GM12878 (cell line): ENCODE data around the gene LRGUK. TPM values are rescaled to one million over a fixed set of nuclear protein-coding genes. Genes with fewer than 3 reads are reported as not detected.

ENCODE experiments used
- ATAC-seq: fragments of 200-7000 bp; cut with Tn5 transposase; 3 replicates; pipeline ENCODE4 v1.9.1; 2020; ENCODE audit warnings: mild to moderate bottlenecking, moderate library complexity
- BruUV-seq: library from RNA; stranded (reverse); fragments of 400-500 nt; replicated peaks from 2 replicates; lab custom pipeline; 2021; lab: Mats Ljungman, UMichigan
- CTCF ChIA-PET: fragments of 300-600 bp; sonication (Branson Sonifier 250); formaldehyde crosslinking; extraction: SDS; loops from one replicate; lab custom pipeline; 2021; ENCODE audit warnings: inconsistent platforms; lab: Yijun Ruan, JAX
- POLR2A ChIA-PET: fragments of 350-600 bp; formaldehyde crosslinking; extraction: SDS; loops from one replicate; lab custom pipeline; 2021; ENCODE audit warnings: inconsistent platforms; lab: Charles Lee
- RAD21 ChIA-PET: fragments of 300-600 bp; sonication (Branson Sonifier 250); formaldehyde crosslinking; loops from one replicate; lab custom pipeline; 2023; ENCODE audit warnings: antibody characterized with exemption; ENCODE audit not compliant: unreplicated experiment; lab: Charles Lee
- SMC1A ChIA-PET: fragments of 300-600 bp; sonication (Branson Sonifier 250); formaldehyde crosslinking; loops from one replicate; lab custom pipeline; 2023; ENCODE audit not compliant: unreplicated experiment, uncharacterized antibody; lab: Charles Lee
- DNase-seq: peaks from one replicate; pipeline ENCODE4 v3.0.0-alpha.2; 2011; ENCODE audit warnings: low read depth, low spot score
- FAIRE-seq: peaks from 3 replicates; lab custom pipeline; 2011; peaks lifted over from hg19 to GRCh38; lab: Jason Lieb, UNC
- H2AFZ ChIP-seq: 2 replicates; pipeline ENCODE4 v1.6.0; 2011; ENCODE audit warnings: low read depth, low read length, control low read depth; ENCODE audit not compliant: control insufficient read depth
- H3K27ac ChIP-seq: 2 replicates; pipeline ENCODE4 v1.5.1; 2011; ENCODE audit warnings: control low read depth; ENCODE audit not compliant: control insufficient read depth, insufficient read depth
- H3K27me3 ChIP-seq, 2 experiments: replicated peaks in 1 of 2; 2 replicates each; pipeline versions ENCODE4 v1.6.0 to v1.6.1; 2011; ENCODE audit warnings: low read length in 1 of 2; ENCODE audit not compliant: control insufficient read depth in 2 of 2, insufficient read depth in 2 of 2
- H3K36me3 ChIP-seq, 2 experiments: 2 replicates each; pipeline ENCODE4 v1.5.1; 2011; ENCODE audit warnings: low read length in 1 of 2; ENCODE audit not compliant: control insufficient read depth in 2 of 2, insufficient read depth in 2 of 2
- H3K4me1 ChIP-seq: 2 replicates; pipeline ENCODE4 v1.6.1; 2011; ENCODE audit warnings: mild to moderate bottlenecking, low read length, moderate library complexity, mixed read lengths; ENCODE audit not compliant: control insufficient read depth, insufficient read depth
- H3K4me2 ChIP-seq: 2 replicates; pipeline ENCODE4 v1.6.0; 2011; ENCODE audit warnings: control low read depth; ENCODE audit not compliant: control insufficient read depth, insufficient read depth
- H3K4me3 ChIP-seq: fragments of 200-600 bp; sonication (generic); 2 replicates; pipeline ENCODE4 v1.5.1; 2016
- H3K79me2 ChIP-seq: 2 replicates; pipeline ENCODE4 v1.6.0; 2011; ENCODE audit warnings: low read length; ENCODE audit not compliant: control insufficient read depth, insufficient read depth
- H3K9ac ChIP-seq: 2 replicates; pipeline ENCODE4 v1.8.0; 2011; ENCODE audit warnings: low read length, control low read depth, mixed read lengths; ENCODE audit not compliant: control insufficient read depth, insufficient read depth
- H3K9me3 ChIP-seq: replicated peaks from 3 replicates; pipeline ENCODE4 v1.5.1; 2011; ENCODE audit warnings: mild to moderate bottlenecking, low read length; ENCODE audit not compliant: control insufficient read depth, insufficient read depth
- H4K20me1 ChIP-seq: 2 replicates; pipeline ENCODE4 v1.6.0; 2011; ENCODE audit not compliant: control insufficient read depth, insufficient read depth
- ATF3 ChIP-seq: IDR thresholded peaks from 2 replicates; pipeline ENCODE4 v1.6.1; 2011; ENCODE audit warnings: low read depth, mild to moderate bottlenecking, low read length, moderate library complexity, borderline replicate concordance; ENCODE audit errors: extremely low read depth
- CHD4 ChIP-seq: fragments of 200-600 bp; sonication (generic); IDR thresholded peaks from 2 replicates; pipeline ENCODE4 v1.6.1; 2016; ENCODE audit warnings: mild to moderate bottlenecking
- EGR1 ChIP-seq, 2 experiments: IDR thresholded peaks; 1 replicate in 1 of 2; 2 replicates in 1 of 2; pipeline ENCODE4 v1.6.1; 2011 to 2012; ENCODE audit warnings: low read depth in 2 of 2, low read length in 2 of 2, borderline replicate concordance in 1 of 2, mild to moderate bottlenecking in 1 of 2, moderate library complexity in 1 of 2
- HDAC2 ChIP-seq: fragments of 200-600 bp; sonication (generic); IDR thresholded peaks from 2 replicates; pipeline ENCODE4 v1.6.1; 2017
- HSF1 ChIP-seq: fragments of 150-350 bp; IDR thresholded peaks from 2 replicates; pipeline ENCODE4 v1.6.1; 2014; ENCODE audit warnings: mild to moderate bottlenecking, low read depth, low read length
- KLF5 ChIP-seq: fragments of 450-650 bp; IDR thresholded peaks from 2 replicates; pipeline ENCODE4 v1.6.1; 2014; ENCODE audit warnings: mild to moderate bottlenecking; ENCODE audit not compliant: partially characterized antibody
- PML ChIP-seq: IDR thresholded peaks from 2 replicates; pipeline ENCODE4 v1.6.1; 2012; ENCODE audit warnings: low read length, inconsistent platforms
- RELA ChIP-seq: fragments of 450-650 bp; IDR thresholded peaks from 2 replicates; pipeline ENCODE4 v1.8.0; 2014; ENCODE audit warnings: borderline replicate concordance; ENCODE audit not compliant: partially characterized antibody
- STAT3 ChIP-seq: IDR thresholded peaks from 2 replicates; pipeline ENCODE4 v1.6.1; 2011; ENCODE audit warnings: low read depth, low read length, improper control_type of control experiment
- TAF1 ChIP-seq: IDR thresholded peaks from 2 replicates; pipeline ENCODE4 v1.6.1; 2011; ENCODE audit warnings: mild to moderate bottlenecking, low read depth, low read length, borderline replicate concordance
- ZBED1 ChIP-seq: IDR thresholded peaks from 2 replicates; pipeline ENCODE4 v1.6.1; 2016; ENCODE audit warnings: borderline replicate concordance
- WGBS: methylation state at CpG from one replicate; pipeline ENCODE4 v1.1.6; 2016; ENCODE audit warnings: low lambda C conversion rate; ENCODE audit not compliant: insufficient replicate concordance, insufficient coverage; ENCODE audit errors: missing lambda C conversion rate; 5-methylcytosine and 5-hydroxymethylcytosine counted together
- in situ Hi-C: fragments of 300-500 bp; cut with MboI; formaldehyde crosslinking; loops from 9 replicates; pipeline ENCODE4 v1.14.3; 2018; ENCODE audit warnings: mixed read lengths
- intact Hi-C: fragments of 100-400 bp; cut with micrococcal nuclease; formaldehyde crosslinking; loops from one replicate; pipeline ENCODE4 v1.14.2; 2022; ENCODE audit not compliant: unreplicated experiment
- polyA plus RNA-seq, 11 experiments: library from polyadenylated mRNA; depleted of rRNA in 4 of 11; unstranded in 6 of 11; stranded (reverse) in 5 of 11; fragments of >200 nt; fragmentation: Nextera tagmentation in 4 of 11; fragmentation: Illumina TruSeq in 1 of 11; extraction: Ambion mirVana in 4 of 11; extraction: Trizol in 1 of 11; gene quantifications; 1 replicate in 1 of 11; 2 replicates in 10 of 11; pipeline versions ENCODE4 v1.2.1 to v1.2.3, GENCODE V29; 2011 to 2016; ENCODE audit warnings: inconsistent platforms in 2 of 11, missing spikeins in 2 of 11, low read depth in 1 of 11
- total RNA-seq, 4 experiments: library from RNA; depleted of rRNA in 3 of 4; stranded (reverse); fragments of >200 nt in 3 of 4; fragmentation: Illumina TruSeq in 1 of 4; extraction: Trizol in 1 of 4; gene quantifications; 2 replicates each; pipeline versions ENCODE4 v1.2.1 to v1.2.3, GENCODE V29; 2013 to 2021

Gene LRGUK
- total and polyA plus RNA-seq, 10 of the 15 experiments (the other 5 are each of a cell fraction or from before 2014, with no cell fraction given) = 0.04 to 0.14 (median 0.08) TPM; not detected in 3

GRCh38 chr7:134141868-134142264, 14.7 kb downstream of the LRGUK start:
- SMC1A ChIA-PET = interaction anchor here (0.7 to 1.6 kb wide), 5 partner anchors 10 to 288 kb away, joined by 3 to 4 read pairs (median 4); partner anchors contain the start of gene LRGUK
- DNase-seq (no peak), ATAC-seq (0 out of 3 replicates have a peak, but pooled peaks have one; percentile 18), FAIRE-seq (no peak)
- H3K4me1 ChIP-seq = no peaks in the 10 kb centered on the region
- H3K4me2 ChIP-seq = no peak overlapping the region
- no peaks in the 10 kb centered on the region for H3K9me3 ChIP-seq
- H3K27ac ChIP-seq = no peak overlapping the region
- H3K79me2 ChIP-seq = no peaks in the 10 kb centered on the region
- RAD21 ChIA-PET = interaction anchor here (0.9 to 1.1 kb wide), 2 partner anchors 15 to 216 kb away, joined by 3 to 7 read pairs; partner anchors contain the start of gene LRGUK
- no peak overlapping the region for H3K9ac ChIP-seq
- no peak overlapping the region for H3K4me3 ChIP-seq
- H4K20me1 ChIP-seq = no peaks in the 10 kb centered on the region
- no TSS peak for BruUV-seq
- POLR2A ChIA-PET = no interaction called here
- no peaks in the 10 kb centered on the region for H3K36me3 ChIP-seq
- in situ Hi-C loops (no loop called here), intact Hi-C loops (loop anchor here (5.0 to 10.0 kb wide), 2 partner anchors 185 to 213 kb away; no protein-coding TSS in a partner anchor)
- no peak overlapping the region for H2AFZ ChIP-seq
- no peaks in the 10 kb centered on the region; a peak in 1 of 4 replicates for H3K27me3 ChIP-seq
- CTCF ChIA-PET = interaction anchor here (0.6 to 2.3 kb wide), 26 partner anchors 8 to 1431 kb away, joined by 3 to 24 read pairs (median 4); partner anchors contain the start of genes LRGUK and SLC35B4
- TF ChIP-seq EGR1 (IDR thresholded peaks at IDR 0.05; ENCODE audit: borderline replicate concordance in 1 of 2, low read depth in 2 of 2, low read length in 2 of 2) (no peak), KLF5 (no peak), HSF1 (no peak), HDAC2 (no peak), CHD4 (no peak), ZBED1 (no peak), STAT3 (no peak), PML (no peak), ATF3 (no peak), TAF1 (no peak), RELA (no peak)
- WGBS = 22% methylated on average over 5 of the region's 5 CpGs
